Stimulated activated CD8-positive, alpha-beta memory T cell treated with anti-CD3 and anti-CD28 coated beads, Interleukin-7, amount 100 ng/mL, for 24 hours (primary cell): ENCODE data around the gene KIF16B.

Experiments used
- DNase-seq: peaks from one replicate; pipeline ENCODE4 v3.0.0-alpha.2; 2020; ENCODE audit warnings: low read depth

Gene KIF16B

GRCh38 chr20:16394784-16395183, 178.5 kb downstream of the KIF16B start:
- no peak for DNase-seq

GRCh38 chr20:16393836-16394235, 179.4 kb downstream of the KIF16B start:
- no peak for DNase-seq

GRCh38 chr20:16393297-16393696, 180.0 kb downstream of the KIF16B start:
- DNase-seq, result no peak

GRCh38 chr20:16392346-16392745, 180.9 kb downstream of the KIF16B start:
- DNase-seq, result no peak

GRCh38 chr20:16390991-16391390, 182.3 kb downstream of the KIF16B start:
- no peak for DNase-seq

- no peak for DNase-seq
Observed at GRCh38 chr20:16388731-16389130, 184.5 kb downstream of the KIF16B start.

GRCh38 chr20:16387666-16388065, 185.6 kb downstream of the KIF16B start:
- DNase-seq, result no peak

GRCh38 chr20:16385891-16386290, 187.4 kb downstream of the KIF16B start:
- no peak for DNase-seq

GRCh38 chr20:16385462-16385861, 187.8 kb downstream of the KIF16B start:
- no peak for DNase-seq

- DNase-seq, result no peak
Observed at GRCh38 chr20:16381444-16381843, 191.8 kb downstream of the KIF16B start.

GRCh38 chr20:16378712-16379370, 194.4 kb downstream of the KIF16B start:
- no peak for DNase-seq

GRCh38 chr20:16378122-16378521, 195.1 kb downstream of the KIF16B start:
- DNase-seq, result no peak

GRCh38 chr20:16369441-16369840, 203.8 kb downstream of the KIF16B start:
- no peak for DNase-seq

GRCh38 chr20:16368645-16369292, 204.5 kb downstream of the KIF16B start:
- DNase-seq, result no peak

- no peak for DNase-seq
Observed at GRCh38 chr20:16367948-16368560, 205.2 kb downstream of the KIF16B start.

- DNase-seq, result no peak
Observed at GRCh38 chr20:16366529-16366928, 206.7 kb downstream of the KIF16B start.

- DNase-seq, result no peak
Observed at GRCh38 chr20:16364320-16364687, 208.9 kb downstream of the KIF16B start.

- DNase-seq, result no peak
Observed at GRCh38 chr20:16363506-16364319, 209.5 kb downstream of the KIF16B start.

GRCh38 chr20:16362642-16363041, 210.6 kb downstream of the KIF16B start:
- DNase-seq, result no peak

GRCh38 chr20:16360668-16361067, 212.6 kb downstream of the KIF16B start:
- DNase-seq, result no peak

GRCh38 chr20:16353417-16353781, 219.8 kb downstream of the KIF16B start:
- DNase-seq, result no peak

GRCh38 chr20:16352751-16353416, 220.4 kb downstream of the KIF16B start:
- DNase-seq, result no peak
